Testis (tissue), 3 donors: ENCODE measurements around the gene ANKRD53. TPM values are rescaled to one million over a fixed set of nuclear protein-coding genes. Genes with fewer than 3 reads are reported as not detected.

ENCODE experiments used
- DNase-seq: peaks from one replicate; pipeline ENCODE4 v3.0.0-alpha.2; 2019
- H3K27ac ChIP-seq, 2 donors: fragments of 200-600 bp; sonication (generic); one replicate each; pipeline ENCODE4 v1.5.1; 2019
- H3K27me3 ChIP-seq: fragments of 200-600 bp; sonication (generic); one replicate; pipeline ENCODE4 v1.5.1; 2019
- H3K36me3 ChIP-seq: fragments of 200-600 bp; sonication (generic); one replicate; pipeline ENCODE4 v1.5.1; 2017; ENCODE audit warnings: low read depth; ENCODE audit errors: missing control alignments
- H3K4me1 ChIP-seq: fragments of 200-600 bp; sonication (generic); one replicate; pipeline ENCODE4 v1.5.1; 2019
- H3K4me3 ChIP-seq, 2 donors: fragments of 200-600 bp; sonication (generic); one replicate each; pipeline ENCODE4 v1.5.1; 2017 to 2019
- H3K9me3 ChIP-seq: fragments of 200-600 bp; sonication (generic); one replicate; pipeline ENCODE4 v1.5.1; 2017
- POLR2A ChIP-seq: fragments of 450-650 bp; IDR thresholded peaks from one replicate; pipeline ENCODE4 v1.6.1; 2017; ENCODE audit warnings: antibody characterized with exemption, mild to moderate bottlenecking, moderate library complexity
- WGBS, 2 donors: methylation state at CpG; one replicate each; pipeline ENCODE4 v1.1.5; 2018; 5-methylcytosine and 5-hydroxymethylcytosine counted together
- intact Hi-C: fragments of 100-400 bp; cut with DNase I; formaldehyde crosslinking; loops from one replicate; pipeline ENCODE4 v1.15.1; 2023; ENCODE audit warnings: low total_unique reads
- polyA plus RNA-seq: library from polyadenylated mRNA; stranded (reverse); fragments of 350-450 nt; fragmentation: Illumina TruSeq; extraction: RNeasy Lipid Tissue Mini Kit (QIAGEN cat#74804); gene quantifications from one replicate; pipeline ENCODE4 v1.2.3, GENCODE V29; 2014; ENCODE audit warnings: low read depth, low replicate concordance; ENCODE audit not compliant: insufficient read depth
- total RNA-seq, 2 donors: library from RNA; depleted of rRNA; stranded (reverse); fragments of >200 nt; gene quantifications; one replicate each; pipeline ENCODE4 v1.2.3, GENCODE V29; 2016
- TF ChIP-seq, protein P1 (sequence below), 3 experiments: fragments of 450-650 bp in 2 of 3; fragments of 200-600 bp in 1 of 3; sonication (generic) in 1 of 3; IDR thresholded peaks; one replicate each; pipeline ENCODE4 v1.5.1; 2016 to 2019; ENCODE audit warnings: antibody characterized with exemption in 3 of 3, mild to moderate bottlenecking in 2 of 3, moderate library complexity in 1 of 3

Gene ANKRD53
- total and polyA plus RNA-seq, 3 donors from 2014 or later: 10.6 to 52.2 (median 36.3) TPM

DNA sequence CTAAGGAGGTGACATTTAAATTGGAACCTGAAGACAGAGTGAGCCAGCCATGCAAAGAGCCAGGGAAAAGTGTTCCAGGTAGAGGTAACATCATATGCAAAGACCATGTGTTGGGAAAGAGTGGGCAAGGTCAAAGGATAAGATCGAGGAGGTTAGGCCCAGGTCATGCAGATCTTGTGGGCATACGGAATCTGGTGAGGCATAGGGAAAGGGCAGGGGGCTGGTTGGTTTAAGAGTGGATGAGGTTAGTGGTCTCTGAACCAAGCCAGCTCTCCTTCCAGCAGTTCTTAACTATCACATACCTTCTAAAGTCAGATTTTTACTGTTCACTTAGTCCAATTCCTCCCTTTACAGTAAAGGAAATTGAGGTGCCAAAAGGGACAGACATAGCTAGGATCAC is 3.0 kb downstream of the ANKRD53 start:
- H3K9me3 ChIP-seq: no peaks in the 10 kb centered on the region
- H3K27me3 ChIP-seq: no peaks in the 10 kb centered on the region
- no peak for TF ChIP-seq POLR2A
- TF ChIP-seq, protein P1, sequence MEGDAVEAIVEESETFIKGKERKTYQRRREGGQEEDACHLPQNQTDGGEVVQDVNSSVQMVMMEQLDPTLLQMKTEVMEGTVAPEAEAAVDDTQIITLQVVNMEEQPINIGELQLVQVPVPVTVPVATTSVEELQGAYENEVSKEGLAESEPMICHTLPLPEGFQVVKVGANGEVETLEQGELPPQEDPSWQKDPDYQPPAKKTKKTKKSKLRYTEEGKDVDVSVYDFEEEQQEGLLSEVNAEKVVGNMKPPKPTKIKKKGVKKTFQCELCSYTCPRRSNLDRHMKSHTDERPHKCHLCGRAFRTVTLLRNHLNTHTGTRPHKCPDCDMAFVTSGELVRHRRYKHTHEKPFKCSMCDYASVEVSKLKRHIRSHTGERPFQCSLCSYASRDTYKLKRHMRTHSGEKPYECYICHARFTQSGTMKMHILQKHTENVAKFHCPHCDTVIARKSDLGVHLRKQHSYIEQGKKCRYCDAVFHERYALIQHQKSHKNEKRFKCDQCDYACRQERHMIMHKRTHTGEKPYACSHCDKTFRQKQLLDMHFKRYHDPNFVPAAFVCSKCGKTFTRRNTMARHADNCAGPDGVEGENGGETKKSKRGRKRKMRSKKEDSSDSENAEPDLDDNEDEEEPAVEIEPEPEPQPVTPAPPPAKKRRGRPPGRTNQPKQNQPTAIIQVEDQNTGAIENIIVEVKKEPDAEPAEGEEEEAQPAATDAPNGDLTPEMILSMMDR (IDR thresholded peaks at IDR 0.05): no peak
- no peak overlapping the region for H3K27ac ChIP-seq
- peak; percentile 2 for DNase-seq
- peaks cover 14% of the 10 kb centered on the region for H3K4me1 ChIP-seq
- H3K4me3 ChIP-seq: no peak overlapping the region
- H3K36me3 ChIP-seq: no peaks in the 10 kb centered on the region
- intact Hi-C loops: no loop called here
- 86% methylated on average over 2 of the region's 2 CpGs for WGBS, 2 donors

DNA sequence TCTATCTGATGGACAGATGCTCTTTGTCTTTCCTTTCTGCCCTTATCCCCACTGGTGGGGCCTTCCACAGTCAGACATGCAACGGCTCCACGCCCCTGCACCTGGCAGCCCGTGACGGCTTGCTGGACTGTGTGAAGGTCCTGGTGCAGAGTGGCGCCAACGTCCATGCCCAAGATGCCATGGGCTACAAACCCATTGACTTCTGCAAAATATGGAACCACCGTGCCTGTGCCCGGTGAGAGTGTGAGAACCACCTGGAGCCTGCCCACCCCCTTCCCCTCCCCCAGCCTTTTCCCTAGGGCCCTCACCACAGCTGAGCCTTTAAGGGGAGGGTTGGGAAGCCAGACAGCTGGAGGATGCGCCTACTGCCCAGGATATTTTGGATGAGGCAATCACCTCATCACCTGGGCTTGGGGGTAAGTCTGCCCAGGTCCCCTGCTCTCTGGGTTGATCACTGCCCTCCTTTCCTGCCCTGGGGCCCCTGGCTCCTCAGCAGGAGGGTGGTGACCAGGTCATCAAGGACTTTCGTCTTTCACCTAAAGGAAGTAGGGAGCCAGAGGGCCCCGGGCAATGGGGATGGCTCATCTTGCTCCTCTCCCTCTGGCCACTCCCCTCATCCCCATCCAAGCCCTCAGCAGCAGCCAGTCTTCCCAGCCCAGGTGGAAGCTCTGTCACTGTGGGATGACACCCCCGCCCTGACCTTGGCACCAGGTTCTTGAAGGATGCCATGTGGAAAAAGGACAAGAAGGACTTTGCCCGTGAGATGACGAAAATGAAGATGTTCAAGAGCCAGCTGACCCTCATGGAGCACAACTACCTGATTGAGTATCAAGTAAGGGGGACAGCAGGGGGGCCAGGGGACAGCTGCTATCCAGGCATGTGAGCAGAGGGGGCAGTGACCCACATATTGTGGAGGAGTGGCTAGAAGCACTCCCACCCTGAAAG is 3.7 kb downstream of the ANKRD53 start:
- whole genome bisulfite sequencing, 2 donors: 89 to 92% methylated on average over 10 to 14 of the region's 14 CpGs
- no peaks in the 10 kb centered on the region for H3K9me3 ChIP-seq
- no peaks in the 10 kb centered on the region for H3K27me3 ChIP-seq
- intact Hi-C loops: no loop called here
- no peak for DNase-seq
- H3K4me3 ChIP-seq: no peak overlapping the region
- peaks cover 10% of the 10 kb centered on the region for H3K4me1 ChIP-seq
- H3K27ac ChIP-seq: no peak overlapping the region
- no peak for TF ChIP-seq POLR2A
- TF ChIP-seq, protein P1 (IDR thresholded peaks at IDR 0.05): no peak
- H3K36me3 ChIP-seq: no peaks in the 10 kb centered on the region

DNA sequence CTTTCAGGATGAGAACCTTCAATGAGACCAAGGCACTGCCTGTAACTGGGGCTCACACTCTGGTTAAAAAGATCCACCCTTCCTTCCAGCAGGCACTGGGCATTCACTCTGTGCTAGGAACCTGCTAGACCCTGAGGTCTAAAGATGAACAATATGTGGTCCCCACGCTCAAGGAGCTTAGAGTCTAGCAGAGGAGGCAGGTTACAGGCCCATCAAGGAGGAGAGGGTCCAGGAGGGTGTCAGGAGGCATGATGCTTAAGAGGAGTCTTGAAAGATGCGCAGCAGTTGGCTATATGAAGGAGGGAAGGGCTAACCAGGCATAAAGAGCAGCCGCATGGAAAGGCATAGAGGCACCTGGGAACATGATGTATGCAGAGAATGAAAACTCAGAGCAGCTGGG is 4.5 kb downstream of the ANKRD53 start:
- intact Hi-C loops: no loop called here
- H3K4me3 ChIP-seq: no peak overlapping the region
- 90% methylated on average over 3 of the region's 3 CpGs for WGBS, 2 donors
- H3K27ac ChIP-seq: no peak overlapping the region
- TF ChIP-seq, protein P1 (IDR thresholded peaks at IDR 0.05): no peak
- no peak for TF ChIP-seq POLR2A
- H3K4me1 ChIP-seq: peaks cover 5% of the 10 kb centered on the region
- no peaks in the 10 kb centered on the region for H3K9me3 ChIP-seq
- DNase-seq: no peak
- H3K36me3 ChIP-seq: no peaks in the 10 kb centered on the region
- H3K27me3 ChIP-seq: no peaks in the 10 kb centered on the region

DNA sequence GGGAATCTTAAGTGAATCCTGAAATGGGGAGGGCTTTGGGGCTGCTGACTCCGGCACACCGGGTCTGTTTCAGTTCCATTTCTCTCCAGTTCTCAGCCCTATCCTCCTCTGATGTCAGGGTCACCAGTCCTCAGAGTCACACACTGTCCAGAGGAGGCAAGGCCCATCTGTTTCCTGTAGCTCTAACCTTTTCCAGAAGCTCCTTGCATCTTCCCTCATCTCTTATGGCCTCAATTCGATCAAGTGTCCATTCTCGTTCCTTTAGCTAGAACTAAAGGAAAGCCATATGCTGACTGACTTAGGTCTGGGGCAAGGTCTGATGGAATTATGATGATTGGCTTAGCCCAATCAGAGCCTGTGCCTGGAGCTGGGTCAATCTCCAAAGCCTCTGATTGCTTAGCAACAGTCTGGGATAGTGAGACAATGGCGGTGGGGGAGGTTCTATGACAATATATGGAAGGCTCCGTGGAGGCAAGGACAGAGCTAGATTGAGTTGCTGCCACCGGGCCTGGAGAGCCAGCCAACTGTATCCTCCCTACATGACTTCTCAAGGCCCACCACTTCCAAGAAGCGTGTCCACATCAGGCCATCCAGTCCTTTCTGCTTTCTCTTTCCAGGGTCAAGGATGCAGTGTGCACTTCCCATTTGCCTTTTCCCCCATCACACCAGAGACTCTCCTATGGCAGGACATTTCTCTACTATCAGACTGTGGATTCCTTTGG is 5.2 kb downstream of the ANKRD53 start:
- Histone ChIP-seq H3K36me3 (peaks cover 4% of the 10 kb centered on the region), H3K4me3 (no peak overlapping the region), H3K9me3 (no peaks in the 10 kb centered on the region), H3K4me1 (no peaks in the 10 kb centered on the region), H3K27ac (no peak overlapping the region), H3K27me3 (no peaks in the 10 kb centered on the region)
- 79 to 90% methylated on average over 6 to 8 of the region's 8 CpGs for WGBS, 2 donors
- TF ChIP-seq, protein P1 (IDR thresholded peaks at IDR 0.05): no peak
- no peak for TF ChIP-seq POLR2A
- no peak for DNase-seq
- intact Hi-C loops: no loop called here
